ENCODE data around the gene C2orf81. TPM values are rescaled to one million over a fixed set of nuclear protein-coding genes. Genes with fewer than 3 reads are reported as not detected.

The C2orf81 gene
- total RNA-seq, 1 experiment from 2014 or later = 2.4 TPM

DNA sequence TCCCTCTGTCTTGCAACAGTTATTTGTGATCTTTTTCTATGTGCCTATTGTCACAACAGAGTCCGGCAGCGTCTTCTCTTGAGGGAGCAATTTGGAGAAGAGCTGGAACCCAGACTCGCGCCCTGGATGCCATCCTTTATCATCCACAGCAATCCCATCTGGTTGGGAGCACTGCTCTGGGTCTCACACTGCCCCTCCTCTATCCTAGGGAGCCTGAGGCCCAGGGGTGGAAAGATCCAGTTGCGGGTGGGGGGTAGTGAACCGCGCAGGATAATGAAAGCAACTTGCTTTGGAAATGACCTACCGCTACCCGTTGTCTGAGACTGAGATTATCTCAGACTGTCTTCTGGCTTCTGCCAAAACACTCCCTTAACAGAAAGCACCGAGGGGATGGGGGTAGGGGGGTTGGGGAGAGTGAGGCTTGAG is 37.5 kb upstream of the C2orf81 start:
- ChIA-PET CTCF (no interaction called here), POLR2A (ENCODE audit: unreplicated experiment) (interaction anchor here (1.1 kb wide), 1 partner anchor 19 kb away, joined by 4 read pairs; no protein-coding TSS in a partner anchor)
- H3K4me3 ChIP-seq (ENCODE audit: low read length) = peak overlapping the region; percentile 100
- no peaks in the 10 kb centered on the region for H3F3A ChIP-seq (ENCODE audit: low read length, unreplicated experiment)
- H2AFZ ChIP-seq (ENCODE audit: low read length) = 0 out of 2 replicates have a peak overlapping the region, but pooled peaks have one; percentile 53
- intact Hi-C loops (cut with micrococcal nuclease) = loop anchor here (1.0 to 5.0 kb wide), 3 partner anchors 24 to 262 kb away; partner anchors contain the start of genes AUP1, HTRA2, MTHFD2 and TTC31
- H3K4me1 ChIP-seq (ENCODE audit: insufficient read depth, low read length) = peaks cover 27% of the 10 kb centered on the region
- no peaks in the 10 kb centered on the region for H3K27me3 ChIP-seq (ENCODE audit: low read length)
- H3K9me3 ChIP-seq (ENCODE audit: low read length) = no peaks in the 10 kb centered on the region
- H3K9ac ChIP-seq (ENCODE audit: low read length) = peak overlapping the region; percentile 84
- no peaks in the 10 kb centered on the region for H3K9me2 ChIP-seq (replicated peaks; ENCODE audit: low read length)
- ATAC-seq (no peak), DNase-seq (no peak)
- peaks cover 40% of the 10 kb centered on the region for H3K79me2 ChIP-seq (ENCODE audit: low read length)
- H3K36me3 ChIP-seq (ENCODE audit: low read depth, low read length) = peaks cover 5% of the 10 kb centered on the region; the same call in 1 of the 2 replicates
- BruUV-seq (replicated peaks) = no TSS peak
- TF ChIP-seq EZH2 (IDR thresholded peaks at IDR 0.05; ENCODE audit: low read length, unreplicated experiment) = no peak
- TF ChIP-seq EZH2phosphoT487 (IDR thresholded peaks at IDR 0.05; ENCODE audit: borderline replicate concordance, low read length) = no peak
- TF ChIP-seq, protein P1, sequence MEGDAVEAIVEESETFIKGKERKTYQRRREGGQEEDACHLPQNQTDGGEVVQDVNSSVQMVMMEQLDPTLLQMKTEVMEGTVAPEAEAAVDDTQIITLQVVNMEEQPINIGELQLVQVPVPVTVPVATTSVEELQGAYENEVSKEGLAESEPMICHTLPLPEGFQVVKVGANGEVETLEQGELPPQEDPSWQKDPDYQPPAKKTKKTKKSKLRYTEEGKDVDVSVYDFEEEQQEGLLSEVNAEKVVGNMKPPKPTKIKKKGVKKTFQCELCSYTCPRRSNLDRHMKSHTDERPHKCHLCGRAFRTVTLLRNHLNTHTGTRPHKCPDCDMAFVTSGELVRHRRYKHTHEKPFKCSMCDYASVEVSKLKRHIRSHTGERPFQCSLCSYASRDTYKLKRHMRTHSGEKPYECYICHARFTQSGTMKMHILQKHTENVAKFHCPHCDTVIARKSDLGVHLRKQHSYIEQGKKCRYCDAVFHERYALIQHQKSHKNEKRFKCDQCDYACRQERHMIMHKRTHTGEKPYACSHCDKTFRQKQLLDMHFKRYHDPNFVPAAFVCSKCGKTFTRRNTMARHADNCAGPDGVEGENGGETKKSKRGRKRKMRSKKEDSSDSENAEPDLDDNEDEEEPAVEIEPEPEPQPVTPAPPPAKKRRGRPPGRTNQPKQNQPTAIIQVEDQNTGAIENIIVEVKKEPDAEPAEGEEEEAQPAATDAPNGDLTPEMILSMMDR (conservative IDR thresholded peaks at IDR 0.05; ENCODE audit: low read depth, low read length) = no peak
- no peaks in the 10 kb centered on the region for H4K20me1 ChIP-seq (ENCODE audit: low read length)
- peak overlapping the region; percentile 100 for H3K4me2 ChIP-seq (ENCODE audit: low read length)
- H3K27ac ChIP-seq (ENCODE audit: low read length) = peak overlapping the region; percentile 24; the same call in 1 of the 2 replicates

DNA sequence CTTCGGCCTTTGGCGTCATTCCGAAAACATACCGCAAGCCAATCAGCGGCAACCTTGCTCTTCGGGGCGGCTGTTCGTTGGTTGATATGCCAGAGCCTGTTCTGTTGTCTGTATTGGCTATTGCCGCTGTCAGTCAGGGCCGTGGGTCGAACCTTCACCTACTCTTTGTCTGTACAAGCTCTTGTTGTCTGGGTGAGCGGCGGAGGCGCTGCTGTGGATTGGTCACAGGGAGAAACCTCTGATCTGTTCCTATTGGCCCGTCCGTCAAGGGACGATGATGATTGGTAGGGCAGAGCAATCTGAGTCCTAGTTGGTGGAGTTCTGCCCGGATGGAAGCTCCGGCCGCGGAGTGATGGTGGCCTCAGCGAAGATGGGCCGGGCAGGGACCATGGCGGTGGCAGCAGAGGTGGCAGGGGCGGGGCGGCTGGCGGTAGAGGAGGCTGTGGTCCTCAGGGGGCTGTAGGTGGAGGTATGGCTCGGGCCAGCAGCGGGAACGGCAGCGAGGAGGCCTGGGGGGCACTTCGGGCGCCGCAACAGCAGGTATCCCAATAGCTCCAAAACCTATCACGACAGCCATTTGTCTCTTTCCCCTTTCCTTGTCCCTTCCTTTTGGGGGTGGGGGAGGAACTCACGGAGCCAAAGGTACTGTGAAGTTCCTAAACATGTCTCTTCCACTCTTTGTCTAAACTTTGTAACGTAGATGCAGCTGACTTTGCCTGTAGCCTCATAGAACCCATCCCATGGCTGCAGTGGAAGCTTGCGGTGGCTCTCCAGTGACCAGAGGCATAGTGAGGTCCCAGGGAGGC is 36.9 kb upstream of the C2orf81 start, which contains the start of gene WBP1:
WBP1 (plus strand) TSS at position 307 of the 806 bp plus-strand sequence; CDS start at position 472, 165 bp downstream.
- Histone ChIP-seq H4K20me1 (ENCODE audit: low read length) (no peaks in the 10 kb centered on the region), H3K79me2 (ENCODE audit: low read length) (peaks cover 35% of the 10 kb centered on the region), H3K27ac (ENCODE audit: low read length) (peak within 1 kb of the TSS; percentile 93), H3K9me3 (ENCODE audit: low read length) (no peaks in the 10 kb centered on the region), H3K9ac (ENCODE audit: low read length) (peak within 1 kb of the TSS; percentile 92), H3K4me3 (ENCODE audit: low read length) (peak within 1 kb of the TSS; percentile 100), H3K27me3 (ENCODE audit: low read length) (no peaks in the 10 kb centered on the region), H3K9me2 (replicated peaks; ENCODE audit: low read length) (no peaks in the 10 kb centered on the region), H2AFZ (ENCODE audit: low read length) (peak within 1 kb of the TSS; percentile 88), H3K4me2 (ENCODE audit: low read length) (peak within 1 kb of the TSS; percentile 100), H3K4me1 (ENCODE audit: insufficient read depth, low read length) (peaks cover 27% of the 10 kb centered on the region), H3K36me3 (ENCODE audit: low read depth, low read length) (peaks cover 5% of the 10 kb centered on the region; the same call in 1 of the 2 replicates), H3F3A (ENCODE audit: low read length, unreplicated experiment) (no peaks in the 10 kb centered on the region)
- intact Hi-C loops (cut with micrococcal nuclease) = loop anchor here (1.0 to 5.0 kb wide), 3 partner anchors 25 to 261 kb away; partner anchors contain the start of genes AUP1, HTRA2, MTHFD2 and TTC31
- ChIA-PET POLR2A (ENCODE audit: unreplicated experiment) (interaction anchor here (1.0 to 1.1 kb wide), 2 partner anchors 9 to 18 kb away, joined by 4 to 9 read pairs; no protein-coding TSS in a partner anchor), CTCF (no interaction called here)
- DNase-seq (peak; percentile 99), ATAC-seq (peak; percentile 80)
- TF ChIP-seq, protein P1 (conservative IDR thresholded peaks at IDR 0.05; ENCODE audit: low read depth, low read length) = no peak
- no peak for TF ChIP-seq EZH2phosphoT487 (IDR thresholded peaks at IDR 0.05; ENCODE audit: borderline replicate concordance, low read length)
- TF ChIP-seq EZH2 (IDR thresholded peaks at IDR 0.05; ENCODE audit: low read length, unreplicated experiment) = no peak
- TSS peak; percentile 41 for BruUV-seq (replicated peaks)
